Smooth muscle cell (in vitro differentiated cells): ENCODE results near the gene NFE2L3. TPM values are rescaled to one million over a fixed set of nuclear protein-coding genes. Genes with fewer than 3 reads are reported as not detected.
"Not testable (repeated sequence)": the region's sequence is repeated elsewhere in the genome, so short reads cannot be mapped to it uniquely, and the experiment has no call there.

Experiments
- DNase-seq: peaks from one replicate; lab custom pipeline; 2025; ENCODE audit not compliant: unreplicated experiment; lab: John Stamatoyannopoulos, UW
- H2AFZ ChIP-seq: fragments of 200-600 bp; sonication (generic); 2 replicates; pipeline ENCODE4 v1.6.0; 2016; ENCODE audit warnings: antibody characterized with exemption, low read depth, mild to moderate bottlenecking
- H3F3A ChIP-seq: fragments of 200-600 bp; sonication (generic); 2 replicates; pipeline ENCODE4 v1.6.0; 2017; ENCODE audit warnings: antibody characterized with exemption, low read depth
- H3K27ac ChIP-seq: fragments of 200-600 bp; sonication (generic); 2 replicates; pipeline ENCODE4 v1.5.1; 2016; ENCODE audit warnings: low read depth, mild to moderate bottlenecking
- H3K27me3 ChIP-seq: fragments of 200-600 bp; sonication (generic); 2 replicates; pipeline ENCODE4 v1.6.1; 2016; ENCODE audit warnings: low read depth, mild to moderate bottlenecking
- H3K36me3 ChIP-seq: fragments of 200-600 bp; sonication (generic); 2 replicates; pipeline ENCODE4 v1.5.1; 2016; ENCODE audit warnings: low read depth
- H3K4me1 ChIP-seq: fragments of 200-600 bp; sonication (generic); 2 replicates; pipeline ENCODE4 v1.5.1; 2016; ENCODE audit warnings: low read depth
- H3K4me2 ChIP-seq: fragments of 200-600 bp; sonication (generic); 2 replicates; pipeline ENCODE4 v1.6.0; 2016; ENCODE audit warnings: mild to moderate bottlenecking
- H3K4me3 ChIP-seq: fragments of 200-600 bp; sonication (generic); 2 replicates; pipeline ENCODE4 v1.5.1; 2016; ENCODE audit warnings: mild to moderate bottlenecking
- H3K79me2 ChIP-seq: fragments of 200-600 bp; sonication (generic); 2 replicates; pipeline ENCODE4 v1.6.0; 2016; ENCODE audit warnings: low read depth, mild to moderate bottlenecking
- H3K9ac ChIP-seq: fragments of 200-600 bp; sonication (generic); 2 replicates; pipeline ENCODE4 v1.6.0; 2016; ENCODE audit warnings: low read depth
- H3K9me3 ChIP-seq: fragments of 200-600 bp; sonication (generic); replicated peaks from 2 replicates; pipeline ENCODE4 v1.5.1; 2016; ENCODE audit warnings: low read depth
- H4K20me1 ChIP-seq: fragments of 200-600 bp; sonication (generic); 2 replicates; pipeline ENCODE4 v1.6.0; 2016; ENCODE audit warnings: low read depth
- WGBS: methylation state at CpG from one replicate; pipeline ENCODE4 v1.1.7; 2016; ENCODE audit warnings: low lambda C conversion rate; 5-methylcytosine and 5-hydroxymethylcytosine counted together
- polyA plus RNA-seq: library from polyadenylated mRNA; unstranded; fragments of >200 nt; fragmentation: Nextera tagmentation; extraction: Ambion mirVana; gene quantifications from 2 replicates; pipeline ENCODE4 v1.2.1, GENCODE V29; 2016
- total RNA-seq: library from RNA; depleted of rRNA; stranded (reverse); fragments of >200 nt; gene quantifications from 2 replicates; pipeline ENCODE4 v1.2.3, GENCODE V29; 2014
- TF ChIP-seq, protein P1 (sequence below): fragments of 200-600 bp; sonication (generic); IDR thresholded peaks from 2 replicates; pipeline ENCODE4 v1.5.1; 2017; ENCODE audit warnings: borderline replicate concordance, mild to moderate bottlenecking, antibody characterized with exemption; ENCODE audit not compliant: insufficient read depth, poor library complexity, severe bottlenecking

NFE2L3 gene
- total and polyA plus RNA-seq, 2 experiments from 2014 or later: 2.4 to 5.5 TPM

DNA sequence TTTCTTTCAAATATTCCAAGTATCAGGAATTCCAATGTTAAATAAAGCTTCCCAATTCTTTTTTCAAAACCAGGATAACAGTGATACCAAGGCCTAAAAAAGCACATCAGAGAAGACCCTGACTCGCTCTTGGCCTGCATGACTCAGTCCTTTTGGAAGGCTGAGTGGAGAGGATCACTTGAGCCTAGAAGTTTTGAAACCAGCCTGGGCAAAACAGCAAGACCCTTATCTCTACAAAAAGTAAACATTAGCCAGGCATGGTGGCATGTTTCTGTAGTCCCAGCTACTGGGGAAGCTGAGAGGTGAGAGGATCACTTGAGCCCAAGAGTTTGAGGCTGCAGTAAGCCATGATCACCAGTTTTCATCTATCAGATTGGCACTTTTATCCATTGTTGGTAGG, 18.7 kb downstream of the NFE2L3 start:
- Histone ChIP-seq H3K4me1 (no peaks in the 10 kb centered on the region), H3K9me3 (no peaks in the 10 kb centered on the region), H3K4me3 (no peak overlapping the region), H3K27me3 (no peaks in the 10 kb centered on the region), H3K4me2 (no peak overlapping the region), H3K79me2 (no peaks in the 10 kb centered on the region), H3K9ac (no peak overlapping the region), H3F3A (no peaks in the 10 kb centered on the region), H4K20me1 (no peaks in the 10 kb centered on the region), H3K36me3 (no peaks in the 10 kb centered on the region), H2AFZ (no peak overlapping the region), H3K27ac (no peak overlapping the region)
- TF ChIP-seq, protein P1, sequence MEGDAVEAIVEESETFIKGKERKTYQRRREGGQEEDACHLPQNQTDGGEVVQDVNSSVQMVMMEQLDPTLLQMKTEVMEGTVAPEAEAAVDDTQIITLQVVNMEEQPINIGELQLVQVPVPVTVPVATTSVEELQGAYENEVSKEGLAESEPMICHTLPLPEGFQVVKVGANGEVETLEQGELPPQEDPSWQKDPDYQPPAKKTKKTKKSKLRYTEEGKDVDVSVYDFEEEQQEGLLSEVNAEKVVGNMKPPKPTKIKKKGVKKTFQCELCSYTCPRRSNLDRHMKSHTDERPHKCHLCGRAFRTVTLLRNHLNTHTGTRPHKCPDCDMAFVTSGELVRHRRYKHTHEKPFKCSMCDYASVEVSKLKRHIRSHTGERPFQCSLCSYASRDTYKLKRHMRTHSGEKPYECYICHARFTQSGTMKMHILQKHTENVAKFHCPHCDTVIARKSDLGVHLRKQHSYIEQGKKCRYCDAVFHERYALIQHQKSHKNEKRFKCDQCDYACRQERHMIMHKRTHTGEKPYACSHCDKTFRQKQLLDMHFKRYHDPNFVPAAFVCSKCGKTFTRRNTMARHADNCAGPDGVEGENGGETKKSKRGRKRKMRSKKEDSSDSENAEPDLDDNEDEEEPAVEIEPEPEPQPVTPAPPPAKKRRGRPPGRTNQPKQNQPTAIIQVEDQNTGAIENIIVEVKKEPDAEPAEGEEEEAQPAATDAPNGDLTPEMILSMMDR: no peak
- 52% methylated on average over 1 of the region's 1 CpG for WGBS
- no peak for DNase-seq

DNA sequence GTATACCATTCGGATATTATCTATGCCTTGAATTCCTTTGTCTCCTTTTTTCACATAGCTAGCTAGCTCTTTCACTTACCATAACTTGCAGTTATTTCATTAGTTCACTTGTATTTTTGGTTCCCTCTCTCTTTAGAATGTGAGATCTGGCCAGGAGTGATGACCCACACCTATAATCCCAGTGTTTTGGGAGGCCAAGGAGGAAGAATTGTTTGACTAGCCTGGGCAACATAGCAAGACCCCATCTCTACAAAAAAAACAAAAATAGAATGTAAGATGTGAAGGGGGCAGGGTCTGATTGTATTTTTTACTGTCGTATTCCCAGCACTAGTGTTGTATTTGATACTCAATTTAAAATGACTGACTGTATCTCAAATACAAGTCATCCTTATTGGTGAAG, 19.6 kb downstream of the NFE2L3 start:
- Histone ChIP-seq H3K9ac (no peak overlapping the region), H3K4me3 (no peak overlapping the region), H3K4me1 (no peaks in the 10 kb centered on the region), H3K27me3 (no peaks in the 10 kb centered on the region), H3K36me3 (no peaks in the 10 kb centered on the region), H3K79me2 (no peaks in the 10 kb centered on the region), H3K4me2 (no peak overlapping the region), H2AFZ (no peak overlapping the region), H3K9me3 (no peaks in the 10 kb centered on the region), H3K27ac (no peak overlapping the region), H3F3A (no peaks in the 10 kb centered on the region), H4K20me1 (no peaks in the 10 kb centered on the region)
- TF ChIP-seq, protein P1: no peak
- no peak for DNase-seq
- 94% methylated on average over 2 of the region's 2 CpGs for WGBS

DNA sequence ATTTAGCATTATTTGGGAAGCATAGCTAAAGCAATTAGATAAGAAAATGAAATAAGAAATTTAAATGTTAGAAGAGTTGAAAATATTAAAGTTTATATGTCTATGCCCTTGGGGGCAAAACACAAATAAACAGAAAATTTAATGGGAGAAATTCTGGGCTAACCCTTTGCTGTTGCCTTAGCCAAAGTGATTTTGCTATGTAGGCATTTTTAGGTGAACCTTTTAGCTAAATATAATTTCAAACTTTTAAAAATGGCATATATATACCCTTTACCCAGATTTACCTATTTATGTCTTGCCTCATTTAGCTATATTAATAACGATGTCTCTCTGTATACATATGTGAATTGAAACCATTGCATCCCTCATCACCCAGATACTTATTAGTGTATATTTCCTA, 20.1 kb downstream of the NFE2L3 start:
- Histone ChIP-seq H3K4me2 (no peak overlapping the region), H2AFZ (no peak overlapping the region), H3K36me3 (no peaks in the 10 kb centered on the region), H3K9ac (no peak overlapping the region), H3K9me3 (no peaks in the 10 kb centered on the region), H3K27ac (no peak overlapping the region), H3K27me3 (no peaks in the 10 kb centered on the region), H3K4me3 (no peak overlapping the region), H3F3A (no peaks in the 10 kb centered on the region), H3K79me2 (no peaks in the 10 kb centered on the region), H3K4me1 (no peaks in the 10 kb centered on the region), H4K20me1 (no peaks in the 10 kb centered on the region)
- no peak for DNase-seq
- WGBS: 95% methylated on average over 1 of the region's 1 CpG
- TF ChIP-seq, protein P1: no peak

DNA sequence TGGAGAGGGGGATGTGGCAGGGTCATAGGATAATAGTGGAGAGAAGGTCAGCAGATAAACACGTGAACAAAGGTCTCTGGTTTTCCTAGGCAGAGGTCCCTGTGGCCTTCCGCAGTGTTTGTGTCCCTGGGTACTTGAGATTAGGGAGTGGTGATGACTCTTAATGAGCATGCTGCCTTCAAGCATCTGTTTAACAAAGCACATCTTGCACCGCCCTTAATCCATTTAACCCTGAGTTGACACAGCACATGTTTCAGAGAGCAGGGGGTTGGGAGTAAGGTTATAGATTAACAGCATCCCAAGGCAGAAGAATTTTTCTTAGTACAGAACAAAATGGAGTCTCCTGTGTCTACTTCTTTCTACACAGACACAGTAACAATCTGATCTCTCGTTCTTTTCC, 23.9 kb downstream of the NFE2L3 start:
- not testable (repeated sequence) for H3K27ac ChIP-seq, H3K4me1 ChIP-seq, DNase-seq, H3K4me3 ChIP-seq, H3K4me2 ChIP-seq, H2AFZ ChIP-seq, H4K20me1 ChIP-seq, H3K79me2 ChIP-seq, H3K9ac ChIP-seq, H3K36me3 ChIP-seq, H3K9me3 ChIP-seq, H3K27me3 ChIP-seq
- H3F3A ChIP-seq: peaks cover 11% of the 10 kb centered on the region
- WGBS: 93% methylated on average over 1 of the region's 4 CpGs

DNA sequence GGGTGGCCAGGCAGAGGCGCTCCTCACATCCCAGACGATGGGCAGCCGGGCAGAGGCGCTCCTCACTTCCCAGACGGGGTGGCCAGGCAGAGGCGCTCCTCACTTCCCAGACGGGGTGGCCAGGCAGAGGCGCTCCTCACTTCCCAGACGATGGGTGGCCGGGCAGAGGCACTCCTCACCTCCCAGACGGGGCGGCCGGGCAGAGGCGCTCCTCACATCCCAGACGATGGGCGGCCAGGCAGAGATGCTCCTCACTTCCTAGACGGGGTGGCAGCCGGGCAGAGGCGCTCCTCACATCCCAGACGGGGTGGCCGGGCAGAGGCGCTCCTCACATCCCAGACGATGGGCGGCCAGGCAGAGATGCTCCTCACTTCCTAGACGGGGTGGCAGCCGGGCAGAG, 24.7 kb downstream of the NFE2L3 start:
- H3F3A ChIP-seq: peaks cover 15% of the 10 kb centered on the region
- WGBS: 99% methylated on average over 20 of the region's 26 CpGs

DNA sequence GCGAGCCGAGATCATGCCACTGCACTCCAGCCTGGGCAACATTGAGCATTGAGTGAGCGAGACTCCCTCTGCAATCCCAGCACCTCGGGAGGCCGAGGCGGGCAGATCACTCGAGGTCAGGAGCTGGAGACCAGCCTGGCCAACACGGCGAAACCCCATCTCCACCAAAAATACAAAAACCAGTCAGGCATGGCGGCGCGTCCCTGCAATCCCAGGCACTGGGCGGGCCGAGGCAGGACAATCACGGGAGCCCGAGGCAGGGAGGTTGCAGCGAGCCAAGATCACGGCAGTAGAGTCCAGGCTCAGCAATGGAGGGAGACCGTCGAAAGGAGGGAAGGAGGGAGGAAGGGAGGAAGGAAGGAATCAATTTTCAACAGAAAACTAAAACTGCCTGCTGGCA, 25.3 kb downstream of the NFE2L3 start:
- H3K27me3 ChIP-seq, H3K27ac ChIP-seq, H3K36me3 ChIP-seq, H4K20me1 ChIP-seq, H3K9me3 ChIP-seq, H3K4me1 ChIP-seq, H3K9ac ChIP-seq, H2AFZ ChIP-seq, DNase-seq, H3K4me2 ChIP-seq, H3K79me2 ChIP-seq, H3K4me3 ChIP-seq: not testable (repeated sequence)
- peaks cover 20% of the 10 kb centered on the region for H3F3A ChIP-seq
- WGBS: 97% methylated on average over 20 of the region's 20 CpGs

More for the DNA sequence above, 24.7 kb downstream of the NFE2L3 start:
- not testable (repeated sequence) for H3K9ac ChIP-seq, H3K27me3 ChIP-seq, H3K4me3 ChIP-seq, H3K4me2 ChIP-seq, H3K36me3 ChIP-seq, H3K4me1 ChIP-seq, H3K9me3 ChIP-seq, H3K79me2 ChIP-seq, H4K20me1 ChIP-seq, H3K27ac ChIP-seq, H2AFZ ChIP-seq, DNase-seq
